HG03439 (cell line): ENCODE measurements around the gene MBD6.
"Not testable (repeated sequence)": the region's sequence is repeated elsewhere in the genome, so short reads cannot be mapped to it uniquely, and the experiment has no call there.

Experiments used
- ATAC-seq: cut with Tn5 transposase; IDR thresholded peaks from one replicate; pipeline ENCODE4 v1.9.1; 2021; ENCODE audit warnings: mild to moderate bottlenecking, moderate library complexity; ENCODE audit not compliant: unreplicated experiment

Gene MBD6

DNA sequence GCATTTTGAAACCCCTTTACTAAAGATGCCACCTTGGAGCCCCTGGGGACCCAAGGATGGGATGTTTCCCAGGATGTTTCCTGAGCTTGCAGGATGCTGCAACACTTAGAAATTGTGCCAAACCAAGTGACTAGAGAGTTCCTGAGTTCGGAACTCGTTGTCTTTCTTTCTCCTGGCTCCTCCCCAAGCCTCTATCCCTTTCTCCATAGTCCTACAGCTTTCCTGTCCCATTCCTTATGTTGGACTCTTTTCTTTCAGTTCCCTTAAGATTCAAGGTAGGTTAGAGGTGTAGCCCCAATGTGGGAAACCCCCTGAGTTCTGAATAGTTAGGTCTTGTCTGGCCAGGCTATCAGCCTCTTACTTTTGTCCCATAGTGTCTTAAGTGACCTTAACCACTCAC lies 25.9 kb downstream of the MBD6 start:
- no peak for ATAC-seq

- ATAC-seq, result no peak
These were observed 26.7 kb downstream of the MBD6 start for GRCh38 chr12:57549203-57549908.

GRCh38 chr12:57549909-57550640 lies 27.5 kb downstream of the MBD6 start, which contains the start of gene KIF5A:
Gene KIF5A, plus strand, starts transcription at chr12:57550044. Its CDS starts 228 bp downstream, at chr12:57550272.
- no peak for ATAC-seq

GRCh38 chr12:57550641-57551549 lies 28.3 kb downstream of the MBD6 start:
- no peak for ATAC-seq

DNA sequence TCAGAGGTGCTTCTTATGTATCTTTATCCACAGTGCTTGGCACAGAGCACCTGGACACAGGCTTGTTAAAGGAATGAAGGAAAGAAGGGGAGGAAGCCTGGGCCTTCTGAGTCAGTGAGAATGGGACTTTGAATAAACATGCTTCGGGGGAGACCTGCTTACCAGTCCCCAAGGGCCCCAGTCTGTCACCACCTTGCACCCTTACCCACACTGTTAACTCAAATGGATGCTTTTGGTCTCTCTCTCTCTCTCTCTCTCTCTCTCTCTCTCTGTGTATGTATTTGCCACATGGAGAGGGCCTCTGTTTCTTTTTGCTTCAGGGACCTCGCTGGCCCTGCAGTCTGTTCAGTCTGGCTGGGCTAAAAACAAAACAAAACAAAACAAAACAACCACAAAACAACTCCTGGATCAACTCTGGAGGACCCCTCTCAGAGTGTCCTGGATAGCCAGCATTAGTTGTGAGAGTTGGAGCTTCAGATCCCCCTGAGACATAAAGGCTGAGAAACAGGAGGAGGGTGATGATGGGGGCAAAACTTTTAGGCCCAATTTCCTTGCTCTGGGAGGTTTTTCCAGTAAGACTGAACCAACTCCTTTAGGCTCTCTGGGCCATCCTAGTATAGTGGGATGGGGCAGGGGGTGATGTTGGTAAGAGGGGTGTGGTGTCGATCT lies 29.1 kb downstream of the MBD6 start:
- no peak for ATAC-seq

DNA sequence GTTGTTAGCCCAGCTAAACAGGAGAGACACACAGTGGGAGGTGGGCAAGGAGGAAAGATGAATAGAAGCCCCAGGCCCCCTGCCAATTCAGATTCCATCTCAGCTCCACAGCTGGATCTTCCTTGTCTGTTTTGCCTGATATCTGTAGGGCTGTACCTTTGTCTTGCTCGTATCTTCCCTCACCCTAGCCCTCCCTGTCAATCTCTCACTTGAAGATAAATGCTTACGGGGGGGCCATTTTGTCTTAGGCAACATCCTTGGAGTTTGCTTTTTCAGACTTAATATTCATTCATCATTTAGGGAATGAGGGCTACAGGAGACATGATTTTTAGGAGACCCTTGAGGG lies 29.7 kb downstream of the MBD6 start:
- ATAC-seq, result no peak

- no peak for ATAC-seq
These were observed 30.2 kb downstream of the MBD6 start for GRCh38 chr12:57552835-57553313.

- ATAC-seq, result no peak
These were observed 30.9 kb downstream of the MBD6 start for GRCh38 chr12:57553343-57554202.

DNA sequence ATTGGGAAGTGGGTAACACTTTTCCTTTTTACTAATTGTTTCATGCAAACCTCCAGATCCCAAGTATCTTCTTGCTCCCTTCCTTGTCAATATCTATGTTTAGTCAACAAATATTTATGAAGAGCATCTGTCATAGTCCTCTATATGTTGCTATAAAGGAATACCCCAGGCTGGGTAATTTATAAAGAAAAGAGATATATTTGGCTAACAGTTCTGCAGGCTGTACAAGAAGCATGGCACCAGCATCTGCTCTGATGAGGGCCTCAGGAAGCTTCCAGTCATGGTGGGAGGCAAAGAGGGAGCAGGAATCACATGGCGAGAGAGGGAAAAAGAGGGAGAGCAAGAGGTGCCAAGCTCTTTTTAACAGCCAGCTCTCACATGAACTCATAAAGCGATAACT lies 31.8 kb downstream of the MBD6 start:
- ATAC-seq, result no peak

GRCh38 chr12:57554897-57555296 lies 32.3 kb downstream of the MBD6 start:
- no peak for ATAC-seq

DNA sequence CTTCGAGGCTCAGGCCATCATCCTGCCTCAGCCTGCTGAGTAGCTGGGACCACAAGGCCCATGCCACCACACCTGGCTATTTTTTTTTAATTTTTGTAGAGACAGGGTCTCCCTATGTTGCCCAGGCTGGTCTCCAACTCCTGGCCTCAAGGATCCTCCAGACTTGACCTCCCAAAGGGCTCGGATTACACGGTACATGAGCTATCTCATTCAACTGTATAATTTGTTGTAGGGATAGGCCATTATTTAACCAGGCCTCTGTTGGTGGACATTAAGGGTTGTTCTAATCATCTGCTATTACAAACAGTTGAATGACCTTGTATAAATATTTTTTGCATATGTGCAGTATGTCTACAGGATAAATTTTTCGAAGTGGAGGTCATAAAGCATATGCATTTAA lies 36.2 kb downstream of the MBD6 start:
- no peak for ATAC-seq

- no peak for ATAC-seq
These were observed 37.9 kb downstream of the MBD6 start for GRCh38 chr12:57560516-57560915.

DNA sequence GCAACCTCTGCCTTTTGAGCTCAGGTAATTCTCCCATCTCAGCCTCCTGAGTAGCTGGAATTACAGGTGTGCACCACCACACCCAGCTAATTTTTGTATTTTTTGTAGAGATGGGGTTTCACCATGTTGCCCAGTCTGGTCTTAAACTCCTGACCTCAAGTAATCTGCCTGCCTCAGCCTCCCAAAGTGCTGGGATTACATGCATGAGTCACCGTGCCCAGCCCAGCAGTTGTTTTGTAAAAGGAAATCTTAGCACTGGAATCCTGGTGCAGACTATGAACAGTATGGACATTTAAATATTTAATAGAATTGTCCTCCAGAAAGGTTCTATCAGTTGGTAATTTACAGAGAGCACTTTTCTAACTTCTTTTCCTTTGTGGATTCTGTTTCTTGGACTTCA lies 38.5 kb downstream of the MBD6 start:
- not testable (repeated sequence) for ATAC-seq

DNA sequence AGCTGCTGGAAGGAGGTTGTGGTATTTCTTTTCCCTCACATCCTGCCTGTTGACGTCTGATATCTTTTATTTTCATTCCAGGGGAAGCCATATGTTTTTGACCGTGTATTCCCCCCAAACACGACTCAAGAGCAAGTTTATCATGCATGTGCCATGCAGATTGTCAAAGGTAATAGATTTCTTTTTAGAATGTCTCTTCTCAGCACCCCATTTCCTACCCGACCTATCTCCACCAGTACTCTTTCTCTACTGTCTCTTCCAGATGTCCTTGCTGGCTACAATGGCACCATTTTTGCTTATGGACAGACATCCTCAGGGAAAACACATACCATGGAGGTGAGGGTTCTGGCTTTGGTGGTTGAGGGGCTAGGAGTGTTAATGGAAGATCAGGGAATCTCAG lies 40.7 kb downstream of the MBD6 start:
- ATAC-seq, result no peak

- ATAC-seq, result no peak
These were observed 41.6 kb downstream of the MBD6 start for GRCh38 chr12:57564178-57564740.

DNA sequence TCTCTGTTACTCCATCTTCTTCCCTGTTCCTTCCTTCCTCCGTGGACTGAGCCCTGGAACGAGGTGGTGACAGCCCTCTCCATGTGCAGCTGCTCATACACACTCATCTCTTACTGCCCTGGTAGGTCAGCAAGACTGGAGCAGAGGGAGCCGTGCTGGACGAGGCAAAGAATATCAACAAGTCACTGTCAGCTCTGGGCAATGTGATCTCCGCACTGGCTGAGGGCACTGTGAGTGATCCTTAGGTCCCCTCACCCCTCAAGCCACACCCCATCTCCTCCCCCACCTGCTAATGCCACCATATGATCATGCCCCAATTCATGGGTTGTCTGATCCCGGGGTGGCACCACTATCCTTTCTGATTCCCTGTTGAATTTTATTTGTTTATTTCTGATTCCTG lies 46.2 kb downstream of the MBD6 start:
- no peak for ATAC-seq

DNA sequence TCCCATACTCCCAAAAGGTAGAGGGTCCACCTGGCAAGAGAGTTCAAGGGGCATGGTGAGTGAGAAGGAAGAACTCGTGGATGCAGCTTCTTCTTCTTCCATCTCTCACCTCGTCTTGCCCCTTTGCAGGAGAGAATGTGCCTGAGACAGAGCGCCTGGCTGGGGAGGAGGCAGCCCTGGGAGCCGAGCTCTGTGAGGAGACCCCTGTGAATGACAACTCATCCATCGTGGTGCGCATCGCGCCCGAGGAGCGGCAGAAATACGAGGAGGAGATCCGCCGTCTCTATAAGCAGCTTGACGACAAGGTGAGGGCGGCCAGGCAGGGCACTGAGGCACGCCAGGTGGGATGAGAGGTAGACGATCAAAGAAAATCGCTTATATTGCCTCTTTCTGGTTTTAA lies 47.2 kb downstream of the MBD6 start:
- ATAC-seq, result no peak

- ATAC-seq, result not testable (repeated sequence)
These were observed 47.8 kb downstream of the MBD6 start for GRCh38 chr12:57570438-57570837.

DNA sequence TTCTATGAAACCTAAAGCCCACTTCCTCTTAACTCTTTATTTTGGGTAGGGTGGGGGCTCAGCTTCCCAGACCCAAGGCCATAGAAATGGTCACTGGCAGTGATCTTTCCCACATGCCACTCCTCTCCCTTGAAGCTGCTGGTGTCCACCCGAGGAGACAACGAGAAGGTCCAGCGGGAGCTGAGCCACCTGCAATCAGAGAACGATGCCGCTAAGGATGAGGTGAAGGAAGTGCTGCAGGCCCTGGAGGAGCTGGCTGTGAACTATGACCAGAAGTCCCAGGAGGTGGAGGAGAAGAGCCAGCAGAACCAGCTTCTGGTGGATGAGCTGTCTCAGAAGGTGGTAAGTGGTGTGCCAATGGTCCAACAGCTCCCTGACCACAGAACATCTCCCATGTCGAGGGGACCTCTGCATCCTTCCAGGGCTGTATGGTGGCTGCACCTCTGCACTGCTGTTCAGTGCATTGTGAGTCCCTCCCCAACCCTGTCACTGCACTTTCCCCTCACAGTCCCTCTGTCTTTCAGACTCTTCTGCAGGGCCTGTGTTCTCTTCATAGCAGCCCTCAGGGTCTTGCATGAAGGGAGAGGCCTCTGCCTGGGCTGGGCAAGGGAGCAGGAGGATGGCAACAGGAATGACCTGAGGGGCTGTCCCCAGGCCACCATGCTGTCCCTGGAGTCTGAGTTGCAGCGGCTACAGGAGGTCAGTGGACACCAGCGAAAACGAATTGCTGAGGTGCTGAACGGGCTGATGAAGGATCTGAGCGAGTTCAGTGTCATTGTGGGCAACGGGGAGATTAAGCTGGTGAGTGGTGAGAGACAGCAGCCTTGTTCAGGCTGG lies 49.5 kb downstream of the MBD6 start:
- ATAC-seq, result no peak
